GM18498 (cell line): ENCODE data around the gene NIN.

Experiments
- ATAC-seq: cut with Tn5 transposase; IDR thresholded peaks from one replicate; pipeline ENCODE4 v1.9.1; 2021; ENCODE audit warnings: mild to moderate bottlenecking, moderate library complexity; ENCODE audit not compliant: unreplicated experiment

Gene NIN

GRCh38 chr14:50830932-50831725, at the start of gene NIN:
TSS of gene NIN (minus strand) at chr14:50831162. CDS start at chr14:50822056, 9,106 bp downstream.
- ATAC-seq = peak; percentile 81

DNA sequence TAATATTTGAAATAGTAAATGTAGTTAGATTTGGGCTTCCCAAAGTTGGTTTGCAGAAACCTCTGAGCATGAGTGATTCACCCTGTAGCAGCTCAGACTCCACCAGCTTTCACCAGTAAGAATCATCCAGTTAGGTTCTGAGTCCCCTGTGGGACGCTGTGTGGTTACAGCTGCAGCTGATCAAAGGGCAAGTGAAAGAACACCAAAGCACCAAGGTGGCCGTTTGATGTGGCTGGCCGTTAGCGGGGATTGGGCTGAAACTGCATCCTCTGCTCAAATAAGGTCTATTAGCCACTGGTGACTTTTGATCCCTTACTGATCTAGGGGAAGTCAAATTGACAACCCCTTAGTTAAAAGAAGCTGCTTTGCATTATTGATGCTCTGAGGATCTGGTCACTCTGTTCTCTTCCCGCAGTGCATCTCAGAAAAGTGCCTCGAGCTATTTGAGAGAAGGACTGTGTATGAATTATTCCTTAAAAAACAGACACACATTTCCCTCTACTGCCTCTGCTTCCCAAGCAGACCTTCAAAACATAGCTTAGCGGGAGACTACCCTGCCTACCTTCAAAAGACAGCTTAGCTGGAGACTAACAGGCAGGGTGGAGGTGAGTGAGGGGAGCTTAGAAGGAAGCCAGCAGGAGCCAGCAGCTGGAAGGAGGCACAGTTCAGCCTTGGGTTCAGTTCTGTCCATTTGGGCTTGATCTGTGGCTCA, 44.6 kb upstream of the NIN start:
- peak; percentile 87 for ATAC-seq

DNA sequence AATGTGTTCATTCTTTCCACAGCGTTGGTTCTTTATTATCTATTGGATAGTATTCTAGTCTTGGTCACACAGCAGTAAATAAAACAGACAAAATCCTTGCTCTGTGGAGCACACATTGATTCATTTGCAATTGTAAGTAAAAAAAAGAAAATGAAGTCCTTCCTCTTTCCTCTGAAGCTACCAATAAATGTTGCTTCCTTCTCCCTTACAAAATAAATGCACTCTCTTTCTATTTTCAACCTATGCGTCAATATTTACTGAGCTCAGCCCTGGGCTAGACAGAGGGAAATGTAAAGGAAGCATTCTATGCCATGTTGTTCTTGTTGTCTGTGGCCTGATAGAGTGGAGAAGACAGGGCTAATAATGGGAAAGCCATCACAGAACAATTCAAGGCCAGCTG, 43.8 kb upstream of the NIN start:
- no peak for ATAC-seq

DNA sequence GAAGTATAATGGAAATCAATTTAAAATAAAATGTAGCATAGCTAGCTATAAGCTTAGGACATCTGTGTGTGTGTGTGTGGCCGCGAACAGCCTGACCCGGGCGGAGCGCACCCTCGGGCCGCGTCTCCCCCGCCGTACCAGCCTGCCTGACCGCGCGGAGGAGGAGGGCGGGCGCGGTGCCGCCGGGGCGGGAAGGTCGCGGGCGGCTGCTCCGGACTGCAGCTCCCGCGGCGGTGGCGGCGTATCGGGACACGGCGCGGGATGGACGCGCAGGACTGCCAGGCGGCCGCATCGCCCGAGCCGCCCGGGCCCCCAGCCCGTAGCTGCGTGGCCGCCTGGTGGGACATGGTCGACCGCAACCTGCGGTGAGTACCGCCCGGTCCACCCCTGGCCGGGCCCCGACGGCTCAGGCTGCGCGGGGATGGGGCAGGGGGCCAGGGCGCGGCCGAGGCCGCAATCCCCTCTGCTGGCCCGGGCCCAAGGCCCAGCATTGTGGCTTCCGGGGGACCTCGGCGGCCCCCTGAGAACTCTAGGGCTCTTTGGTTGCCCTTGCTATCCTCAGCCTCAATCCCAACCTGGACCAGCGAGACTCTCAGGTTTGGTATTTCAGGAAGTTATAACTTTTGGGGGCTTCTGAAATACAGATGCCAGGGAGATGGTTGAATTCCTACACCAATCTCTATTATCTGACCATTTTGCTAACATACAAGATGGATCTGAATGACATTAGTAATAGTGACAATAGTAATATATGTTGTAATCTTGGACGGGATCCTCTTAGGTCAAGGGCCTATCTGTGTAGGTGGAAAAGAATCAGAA, 41.2 kb upstream of the NIN start, which contains the start of gene ABHD12B:
Gene ABHD12B (plus strand): TSS at position 140 of the 819 bp plus-strand sequence. CDS start 122 bp downstream, at position 262.
- ATAC-seq = no peak

DNA sequence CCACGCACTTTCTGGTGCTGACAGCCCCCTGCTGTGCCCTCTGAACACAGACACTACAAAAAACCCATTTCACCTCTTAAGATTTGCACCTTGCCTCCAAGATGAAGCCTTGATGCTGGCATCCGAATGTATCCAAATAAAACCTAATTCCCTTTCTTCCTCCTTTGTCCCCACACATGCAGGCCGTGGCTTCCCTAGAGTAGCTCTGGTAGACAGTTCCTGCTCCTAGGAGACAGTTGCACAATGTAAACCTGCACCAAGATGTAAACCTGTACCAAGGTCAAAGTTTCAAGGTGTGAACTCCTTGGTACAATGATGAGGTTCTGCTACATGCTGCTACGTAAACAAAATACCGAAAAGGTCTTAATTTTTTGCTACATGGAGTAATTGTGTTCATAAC, 40.3 kb upstream of the NIN start:
- no peak for ATAC-seq

GRCh38 chr14:50865391-50866076, 34.6 kb upstream of the NIN start:
- no peak for ATAC-seq

- ATAC-seq = no peak
Observed at GRCh38 chr14:50864946-50865345, 34.0 kb upstream of the NIN start.

DNA sequence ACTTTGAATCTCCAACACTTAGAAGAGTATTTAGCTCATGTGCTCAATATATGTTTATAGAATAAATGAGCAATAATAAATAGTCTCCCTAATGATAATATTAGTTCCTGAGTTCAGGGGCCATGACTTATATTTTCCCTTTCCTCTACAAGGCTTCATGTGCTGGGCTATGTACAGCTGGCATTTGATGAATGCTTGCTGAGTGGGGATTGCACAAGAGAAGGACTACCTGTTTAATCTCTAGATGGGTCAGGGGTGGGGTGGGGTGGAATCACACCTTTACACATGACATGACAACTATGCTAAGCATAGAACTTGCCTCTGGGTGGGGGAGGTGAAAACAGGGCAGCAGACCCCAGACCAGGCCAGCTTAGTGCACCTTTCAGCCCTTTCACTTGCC, 33.3 kb upstream of the NIN start:
- ATAC-seq = no peak

DNA sequence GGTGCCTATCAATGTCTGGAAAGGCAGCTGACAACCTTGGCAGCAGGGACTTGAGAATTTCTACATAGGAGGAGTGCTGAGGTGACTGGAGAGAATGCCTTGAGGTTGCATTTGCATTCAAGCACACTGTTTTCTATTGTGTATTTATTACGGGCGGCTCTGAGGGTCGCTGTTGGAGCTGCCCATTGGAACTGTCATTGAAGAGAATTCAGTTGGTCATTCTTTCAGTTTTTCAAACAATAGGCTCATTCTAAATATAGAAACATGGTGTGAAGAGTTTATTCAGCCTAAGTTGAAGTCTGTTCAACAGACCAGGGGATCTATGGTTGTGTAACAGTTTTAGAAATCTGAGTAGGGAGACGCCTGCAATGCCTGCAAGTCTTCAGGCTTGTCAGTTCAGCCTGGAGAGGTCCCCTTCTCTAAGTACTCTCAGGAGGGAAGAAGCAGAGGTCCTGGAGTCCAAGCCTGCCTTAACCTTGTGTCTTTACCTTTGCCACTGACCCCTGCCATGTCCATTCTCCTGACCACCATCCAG, 31.1 kb upstream of the NIN start:
- ATAC-seq = no peak

DNA sequence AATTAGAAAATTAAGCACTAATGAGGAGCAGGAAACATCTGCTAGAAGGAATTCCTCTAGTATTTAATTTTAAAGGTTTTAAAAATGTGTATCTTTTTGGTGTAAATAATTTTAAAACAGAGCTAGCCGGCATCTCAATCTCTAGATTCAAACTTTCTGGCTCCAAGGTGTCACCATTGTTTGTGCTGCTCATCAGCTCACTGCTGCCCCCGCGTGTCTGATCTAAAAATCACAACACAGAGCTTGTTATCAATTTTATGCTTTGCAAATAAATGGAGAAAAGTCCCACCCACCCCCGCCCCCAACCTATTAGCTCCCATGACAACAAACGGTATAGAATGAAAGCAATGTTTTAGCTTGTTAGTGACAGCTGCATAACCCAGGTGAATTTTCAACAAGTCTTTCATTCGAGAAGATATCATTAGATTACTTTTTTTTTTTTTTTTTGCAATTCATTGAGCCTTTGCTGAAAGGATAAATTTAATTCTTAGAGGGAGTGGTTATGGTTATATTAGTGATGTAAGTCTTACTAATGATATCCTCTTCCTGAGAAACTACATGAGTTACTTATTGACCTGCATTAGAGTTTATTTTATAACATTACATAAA, 29.6 kb upstream of the NIN start:
- no peak for ATAC-seq

DNA sequence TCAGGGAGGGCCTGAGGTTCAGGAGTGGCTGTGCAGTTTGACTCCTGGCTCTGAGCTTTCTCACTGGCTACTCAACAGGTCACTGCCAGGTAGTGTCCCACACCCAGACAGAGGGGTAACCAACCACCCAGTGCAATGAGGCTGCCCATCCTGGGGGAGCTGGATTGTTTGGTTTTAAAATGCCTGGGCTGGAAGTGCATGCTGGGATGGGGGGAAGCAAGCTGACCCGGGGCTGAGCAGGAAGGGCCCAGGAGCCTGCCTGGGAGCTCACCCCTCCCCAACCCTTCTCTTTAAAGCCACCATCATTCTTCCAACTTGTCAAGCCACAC, 28.3 kb upstream of the NIN start:
- ATAC-seq = peak; percentile 3

- no peak for ATAC-seq
Observed at GRCh38 chr14:50856660-50857059, 25.7 kb upstream of the NIN start.

DNA sequence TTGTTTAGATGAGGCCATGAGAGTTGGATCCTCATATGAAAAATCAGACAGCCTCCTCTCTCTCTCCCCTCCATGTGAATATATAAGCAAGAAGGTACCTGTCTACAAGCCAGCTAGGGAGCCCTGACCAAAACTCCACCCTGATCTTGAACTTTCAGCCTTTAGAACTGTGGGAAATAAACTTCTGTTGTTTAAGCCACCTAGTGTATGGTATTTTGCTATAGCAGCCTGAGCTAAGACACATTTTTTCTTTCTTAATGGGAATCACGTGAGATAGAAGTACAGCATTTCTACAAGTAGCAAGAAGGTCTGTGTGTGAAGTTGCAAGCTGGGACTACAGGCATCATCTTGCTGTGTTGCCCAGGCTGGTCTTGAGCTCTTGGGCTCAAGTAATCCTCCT, 24.6 kb upstream of the NIN start:
- no peak for ATAC-seq

DNA sequence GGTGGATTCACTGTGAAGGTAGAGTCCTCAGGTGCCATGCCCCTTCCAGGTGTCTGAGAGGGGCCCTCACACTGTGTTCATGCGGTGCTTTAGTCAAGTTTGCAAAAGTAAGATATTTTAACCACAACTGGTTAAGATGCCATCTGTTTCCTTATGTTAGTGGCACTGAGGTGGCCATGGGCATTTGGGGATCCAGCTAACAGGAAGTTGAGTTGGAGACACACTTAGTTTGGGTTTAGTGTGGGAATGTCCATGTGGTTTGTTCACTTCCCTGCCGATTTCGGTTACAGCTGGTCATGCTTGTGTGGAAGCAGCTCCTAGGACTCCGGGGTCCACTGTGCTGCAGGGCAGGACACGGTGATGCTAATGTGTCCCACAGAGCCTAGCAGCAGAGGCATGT, 23.6 kb upstream of the NIN start:
- no peak for ATAC-seq

DNA sequence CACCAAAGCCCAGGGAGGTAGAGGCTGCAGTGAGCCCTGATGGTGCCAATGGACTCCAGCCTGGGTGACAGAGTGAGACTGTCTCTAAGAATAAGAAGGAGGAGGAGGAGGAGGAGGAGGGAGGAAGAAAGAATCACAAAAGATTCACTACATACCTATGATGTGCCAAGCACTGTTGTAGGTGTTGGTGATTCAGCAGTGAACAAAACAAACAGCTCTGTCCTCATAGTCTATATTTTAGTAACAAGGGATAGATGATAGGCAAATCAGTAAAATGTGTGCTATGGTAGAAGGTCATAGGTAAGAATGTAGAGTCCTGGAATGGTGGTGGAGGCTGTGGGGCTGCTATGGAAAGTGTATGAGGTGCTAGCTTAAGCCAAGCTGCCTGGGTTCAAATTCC, 22.9 kb upstream of the NIN start:
- ATAC-seq = no peak

- no peak for ATAC-seq
Observed at GRCh38 chr14:50846226-50846880, 15.4 kb upstream of the NIN start.

DNA sequence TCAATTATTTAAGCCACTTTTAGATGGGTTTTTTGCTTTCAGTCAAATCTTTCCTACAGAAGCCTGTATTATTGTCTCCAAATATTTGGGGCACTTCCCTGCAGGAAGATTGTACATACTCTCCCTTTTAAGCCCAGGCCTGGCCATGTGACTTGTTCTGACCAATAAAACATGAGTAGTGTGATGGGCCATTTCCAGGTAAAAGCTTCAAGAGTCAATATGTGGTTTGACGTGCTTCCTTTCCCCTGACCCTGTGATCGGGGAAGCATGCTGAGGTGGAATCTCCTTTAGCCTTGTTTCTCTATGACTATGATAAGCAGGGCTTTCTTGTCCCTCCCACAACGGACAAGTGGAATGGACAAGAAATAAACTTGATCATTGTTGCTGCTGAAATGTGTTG, 14.2 kb upstream of the NIN start:
- no peak for ATAC-seq

DNA sequence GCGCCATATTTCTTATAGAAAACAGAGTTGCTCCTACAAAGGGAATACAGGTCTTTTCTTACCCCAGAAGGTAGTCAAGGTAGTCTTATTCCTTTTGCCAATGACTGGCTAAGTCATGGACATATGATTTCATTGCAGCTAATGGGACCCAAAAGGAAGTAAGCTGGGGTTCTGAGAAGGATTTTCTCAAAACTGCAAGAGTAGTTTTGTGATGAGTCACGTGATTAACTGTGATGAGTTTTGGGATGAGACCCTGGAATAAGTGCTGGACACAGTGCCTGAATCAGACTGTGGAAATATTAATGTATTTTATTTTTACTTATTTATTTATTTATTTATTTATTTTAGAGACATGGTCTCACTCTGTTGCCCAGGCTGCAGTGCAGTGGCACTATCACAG, 13.4 kb upstream of the NIN start:
- no peak for ATAC-seq

GRCh38 chr14:50839691-50840090, 8.7 kb upstream of the NIN start:
- ATAC-seq = no peak

DNA sequence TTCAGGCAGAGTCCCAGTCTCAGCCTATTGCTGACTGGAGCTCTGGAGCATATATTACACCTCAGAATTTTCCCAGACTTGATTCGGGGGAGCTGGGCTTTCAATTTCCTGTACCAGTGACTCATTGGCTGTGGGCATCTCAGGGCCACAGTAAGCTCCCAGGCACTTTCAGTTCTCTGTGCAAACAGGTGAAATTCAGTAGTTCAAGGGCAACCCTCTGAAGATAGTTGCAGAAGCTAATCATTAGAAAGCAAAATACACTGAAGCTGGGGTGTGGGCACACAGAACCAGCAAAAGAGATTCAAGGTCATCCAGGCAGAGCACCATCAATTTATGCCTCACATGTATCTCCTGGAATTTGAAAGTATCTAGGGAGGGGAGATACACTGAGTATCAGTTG, 8.1 kb upstream of the NIN start:
- peak; percentile 73 for ATAC-seq
